ENCODE results near the gene FRYL.
"Not testable (repeated sequence)": the region's sequence is repeated elsewhere in the genome, so short reads cannot be mapped to it uniquely, and the experiment has no call there.

The FRYL gene

GRCh38 chr4:48758703-48759102 is 21.4 kb downstream of the FRYL start:
- H3K36me3 ChIP-seq (ENCODE audit: control insufficient read depth, insufficient read depth, low read length); H3K4me1 ChIP-seq (ENCODE audit: control insufficient read depth, insufficient read depth, low read length); H3K9me3 ChIP-seq (ENCODE audit: control insufficient read depth, insufficient read depth, low read length): not testable (repeated sequence)

GRCh38 chr4:48756689-48757220 is 23.3 kb downstream of the FRYL start:
- H3K36me3 ChIP-seq (ENCODE audit: control insufficient read depth, insufficient read depth, low read length), result no peaks in the 10 kb centered on the region
- H3K4me1 ChIP-seq (ENCODE audit: control insufficient read depth, insufficient read depth, low read length), result no peaks in the 10 kb centered on the region
- no peaks in the 10 kb centered on the region for H3K9me3 ChIP-seq (ENCODE audit: control insufficient read depth, insufficient read depth, low read length)
- no peak overlapping the region for H3K4me3 ChIP-seq (ENCODE audit: low read depth, low read length)
- H3K27me3 ChIP-seq (ENCODE audit: control insufficient read depth, insufficient read depth, low read length), result no peaks in the 10 kb centered on the region
- no peak overlapping the region for H3K9ac ChIP-seq (ENCODE audit: low read depth, low read length)

More at GRCh38 chr4:48758703-48759102, 21.4 kb downstream of the FRYL start:
- H3K9ac ChIP-seq (ENCODE audit: low read depth, low read length); H3K27me3 ChIP-seq (ENCODE audit: control insufficient read depth, insufficient read depth, low read length); H3K4me3 ChIP-seq (ENCODE audit: low read depth, low read length): not testable (repeated sequence)

GRCh38 chr4:48755281-48755680 is 24.8 kb downstream of the FRYL start:
- Histone ChIP-seq H3K9ac (ENCODE audit: low read depth, low read length) (no peak overlapping the region), H3K27me3 (ENCODE audit: control insufficient read depth, insufficient read depth, low read length) (no peaks in the 10 kb centered on the region), H3K4me1 (ENCODE audit: control insufficient read depth, insufficient read depth, low read length) (no peaks in the 10 kb centered on the region), H3K4me3 (ENCODE audit: low read depth, low read length) (no peak overlapping the region), H3K9me3 (ENCODE audit: control insufficient read depth, insufficient read depth, low read length) (no peaks in the 10 kb centered on the region), H3K36me3 (ENCODE audit: control insufficient read depth, insufficient read depth, low read length) (no peaks in the 10 kb centered on the region)

- no peak overlapping the region for H3K9ac ChIP-seq (ENCODE audit: low read depth, low read length)
- H3K36me3 ChIP-seq (ENCODE audit: control insufficient read depth, insufficient read depth, low read length), result no peaks in the 10 kb centered on the region
- peaks cover 5% of the 10 kb centered on the region for H3K4me1 ChIP-seq (ENCODE audit: control insufficient read depth, insufficient read depth, low read length)
- H3K27me3 ChIP-seq (ENCODE audit: control insufficient read depth, insufficient read depth, low read length), result no peaks in the 10 kb centered on the region
- no peak overlapping the region for H3K4me3 ChIP-seq (ENCODE audit: low read depth, low read length)
- no peaks in the 10 kb centered on the region for H3K9me3 ChIP-seq (ENCODE audit: control insufficient read depth, insufficient read depth, low read length)
These were observed 26.9 kb downstream of the FRYL start for GRCh38 chr4:48753159-48753558.

GRCh38 chr4:48752726-48753125 is 27.4 kb downstream of the FRYL start:
- Histone ChIP-seq H3K36me3 (ENCODE audit: control insufficient read depth, insufficient read depth, low read length) (no peaks in the 10 kb centered on the region), H3K9ac (ENCODE audit: low read depth, low read length) (no peak overlapping the region), H3K4me3 (ENCODE audit: low read depth, low read length) (no peak overlapping the region), H3K27me3 (ENCODE audit: control insufficient read depth, insufficient read depth, low read length) (no peaks in the 10 kb centered on the region), H3K9me3 (ENCODE audit: control insufficient read depth, insufficient read depth, low read length) (no peaks in the 10 kb centered on the region), H3K4me1 (ENCODE audit: control insufficient read depth, insufficient read depth, low read length) (peaks cover 5% of the 10 kb centered on the region)

GRCh38 chr4:48752246-48752645 is 27.8 kb downstream of the FRYL start:
- H3K4me1 ChIP-seq (ENCODE audit: control insufficient read depth, insufficient read depth, low read length), result peaks cover 5% of the 10 kb centered on the region
- no peaks in the 10 kb centered on the region for H3K9me3 ChIP-seq (ENCODE audit: control insufficient read depth, insufficient read depth, low read length)
- H3K36me3 ChIP-seq (ENCODE audit: control insufficient read depth, insufficient read depth, low read length), result no peaks in the 10 kb centered on the region
- no peak overlapping the region for H3K4me3 ChIP-seq (ENCODE audit: low read depth, low read length)
- H3K27me3 ChIP-seq (ENCODE audit: control insufficient read depth, insufficient read depth, low read length), result no peaks in the 10 kb centered on the region
- no peak overlapping the region for H3K9ac ChIP-seq (ENCODE audit: low read depth, low read length)

GRCh38 chr4:48748949-48749596 is 31.0 kb downstream of the FRYL start:
- Histone ChIP-seq H3K27me3 (ENCODE audit: control insufficient read depth, insufficient read depth, low read length) (no peaks in the 10 kb centered on the region), H3K9me3 (ENCODE audit: control insufficient read depth, insufficient read depth, low read length) (no peaks in the 10 kb centered on the region), H3K9ac (ENCODE audit: low read depth, low read length) (no peak overlapping the region), H3K4me1 (ENCODE audit: control insufficient read depth, insufficient read depth, low read length) (peaks cover 5% of the 10 kb centered on the region), H3K4me3 (ENCODE audit: low read depth, low read length) (no peak overlapping the region), H3K36me3 (ENCODE audit: control insufficient read depth, insufficient read depth, low read length) (no peaks in the 10 kb centered on the region)

GRCh38 chr4:48746608-48747362 is 33.3 kb downstream of the FRYL start:
- H3K4me3 ChIP-seq (ENCODE audit: low read depth, low read length), result no peak overlapping the region
- no peak overlapping the region for H3K9ac ChIP-seq (ENCODE audit: low read depth, low read length)
- H3K9me3 ChIP-seq (ENCODE audit: control insufficient read depth, insufficient read depth, low read length), result no peaks in the 10 kb centered on the region
- H3K4me1 ChIP-seq (ENCODE audit: control insufficient read depth, insufficient read depth, low read length), result peaks cover 5% of the 10 kb centered on the region
- H3K27me3 ChIP-seq (ENCODE audit: control insufficient read depth, insufficient read depth, low read length), result no peaks in the 10 kb centered on the region
- H3K36me3 ChIP-seq (ENCODE audit: control insufficient read depth, insufficient read depth, low read length), result no peaks in the 10 kb centered on the region

GRCh38 chr4:48745223-48745622 is 34.9 kb downstream of the FRYL start:
- not testable (repeated sequence) for H3K4me3 ChIP-seq (ENCODE audit: low read depth, low read length); H3K27me3 ChIP-seq (ENCODE audit: control insufficient read depth, insufficient read depth, low read length); H3K36me3 ChIP-seq (ENCODE audit: control insufficient read depth, insufficient read depth, low read length); H3K9me3 ChIP-seq (ENCODE audit: control insufficient read depth, insufficient read depth, low read length); H3K9ac ChIP-seq (ENCODE audit: low read depth, low read length); H3K4me1 ChIP-seq (ENCODE audit: control insufficient read depth, insufficient read depth, low read length)

- no peaks in the 10 kb centered on the region for H3K4me1 ChIP-seq (ENCODE audit: control insufficient read depth, insufficient read depth, low read length)
- H3K9me3 ChIP-seq (ENCODE audit: control insufficient read depth, insufficient read depth, low read length), result no peaks in the 10 kb centered on the region
- H3K9ac ChIP-seq (ENCODE audit: low read depth, low read length), result no peak overlapping the region
- H3K27me3 ChIP-seq (ENCODE audit: control insufficient read depth, insufficient read depth, low read length), result no peaks in the 10 kb centered on the region
- no peaks in the 10 kb centered on the region for H3K36me3 ChIP-seq (ENCODE audit: control insufficient read depth, insufficient read depth, low read length)
- H3K4me3 ChIP-seq (ENCODE audit: low read depth, low read length), result no peak overlapping the region
These were observed 37.7 kb downstream of the FRYL start for GRCh38 chr4:48742412-48742811.

GRCh38 chr4:48739560-48740019 is 40.5 kb downstream of the FRYL start:
- Histone ChIP-seq H3K36me3 (ENCODE audit: control insufficient read depth, insufficient read depth, low read length) (no peaks in the 10 kb centered on the region), H3K4me3 (ENCODE audit: low read depth, low read length) (no peak overlapping the region), H3K4me1 (ENCODE audit: control insufficient read depth, insufficient read depth, low read length) (no peaks in the 10 kb centered on the region), H3K27me3 (ENCODE audit: control insufficient read depth, insufficient read depth, low read length) (no peaks in the 10 kb centered on the region), H3K9me3 (ENCODE audit: control insufficient read depth, insufficient read depth, low read length) (no peaks in the 10 kb centered on the region), H3K9ac (ENCODE audit: low read depth, low read length) (no peak overlapping the region)

GRCh38 chr4:48738856-48739255 is 41.2 kb downstream of the FRYL start:
- Histone ChIP-seq H3K9ac (ENCODE audit: low read depth, low read length) (no peak overlapping the region), H3K4me3 (ENCODE audit: low read depth, low read length) (no peak overlapping the region), H3K36me3 (ENCODE audit: control insufficient read depth, insufficient read depth, low read length) (no peaks in the 10 kb centered on the region), H3K9me3 (ENCODE audit: control insufficient read depth, insufficient read depth, low read length) (no peaks in the 10 kb centered on the region), H3K27me3 (ENCODE audit: control insufficient read depth, insufficient read depth, low read length) (no peaks in the 10 kb centered on the region), H3K4me1 (ENCODE audit: control insufficient read depth, insufficient read depth, low read length) (no peaks in the 10 kb centered on the region)

All from iPS-15b (cell line).